Osteocyte (in vitro differentiated cells): ENCODE data around the gene LAMTOR5. TPM values are rescaled to one million over a fixed set of nuclear protein-coding genes. Genes with fewer than 3 reads are reported as not detected.

ENCODE experiments used
- DNase-seq: peaks from one replicate; pipeline ENCODE4 v3.0.0; 2021; ENCODE audit warnings: mixed read lengths; ENCODE audit not compliant: unreplicated experiment; ENCODE audit errors: extremely low spot score
- H3K27ac Mint-ChIP-seq: one replicate; pipeline ENCODE4 v1.8.0; 2021; ENCODE audit warnings: mild to moderate bottlenecking, mixed read lengths; ENCODE audit not compliant: unreplicated experiment
- H3K27me3 Mint-ChIP-seq: one replicate; pipeline ENCODE4 v1.8.0; 2021; ENCODE audit warnings: mixed read lengths; ENCODE audit not compliant: unreplicated experiment
- H3K36me3 Mint-ChIP-seq: one replicate; pipeline ENCODE4 v1.8.0; 2021; ENCODE audit warnings: mixed read lengths; ENCODE audit not compliant: unreplicated experiment
- H3K4me1 Mint-ChIP-seq: one replicate; pipeline ENCODE4 v1.8.0; 2021; ENCODE audit warnings: mixed read lengths; ENCODE audit not compliant: unreplicated experiment
- H3K4me3 Mint-ChIP-seq: one replicate; pipeline ENCODE4 v1.8.0; 2021; ENCODE audit warnings: mild to moderate bottlenecking, moderate library complexity, mixed read lengths; ENCODE audit not compliant: unreplicated experiment
- H3K9me3 Mint-ChIP-seq: one replicate; pipeline ENCODE4 v1.8.0; 2021; ENCODE audit warnings: mixed read lengths; ENCODE audit not compliant: unreplicated experiment
- total RNA-seq: library from RNA; stranded (reverse); gene quantifications from 2 replicates; pipeline ENCODE4 v1.2.1, GENCODE V29; 2021
- TF ChIP-seq, protein P1 (sequence below): fragments of 200-600 bp; sonication (generic); IDR thresholded peaks from 2 replicates; pipeline ENCODE4 v1.5.0; 2021; ENCODE audit warnings: antibody characterized with exemption, mild to moderate bottlenecking, moderate library complexity

LAMTOR5 gene
- total RNA-seq, 1 donor from 2014 or later = 125 TPM

DNA sequence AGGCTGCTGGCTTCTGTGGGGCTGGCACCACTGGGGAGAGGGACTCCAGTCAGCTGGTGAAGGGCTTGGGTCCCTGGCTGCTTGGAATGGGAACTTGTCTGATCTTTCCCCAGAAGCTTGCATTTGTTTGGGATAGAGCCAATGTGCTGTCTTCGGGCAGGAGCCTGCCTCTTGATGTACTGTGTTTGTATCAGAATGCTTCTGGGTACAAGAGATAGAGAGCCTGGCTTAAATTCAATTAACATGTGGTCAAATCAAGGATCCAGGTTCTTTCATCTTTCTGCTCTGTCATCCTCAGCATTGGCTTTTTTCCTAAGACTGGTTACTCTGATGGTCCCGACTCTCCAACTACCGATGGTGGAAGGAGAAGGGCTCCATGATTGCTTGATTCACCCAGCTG lies 27.5 kb upstream of the LAMTOR5 start:
- H3K27me3 Mint-ChIP-seq = peaks cover 51% of the 10 kb centered on the region
- H3K4me1 Mint-ChIP-seq = peaks cover 5% of the 10 kb centered on the region
- H3K27ac Mint-ChIP-seq = no peak overlapping the region
- H3K36me3 Mint-ChIP-seq = no peaks in the 10 kb centered on the region
- DNase-seq = no peak
- TF ChIP-seq, protein P1, sequence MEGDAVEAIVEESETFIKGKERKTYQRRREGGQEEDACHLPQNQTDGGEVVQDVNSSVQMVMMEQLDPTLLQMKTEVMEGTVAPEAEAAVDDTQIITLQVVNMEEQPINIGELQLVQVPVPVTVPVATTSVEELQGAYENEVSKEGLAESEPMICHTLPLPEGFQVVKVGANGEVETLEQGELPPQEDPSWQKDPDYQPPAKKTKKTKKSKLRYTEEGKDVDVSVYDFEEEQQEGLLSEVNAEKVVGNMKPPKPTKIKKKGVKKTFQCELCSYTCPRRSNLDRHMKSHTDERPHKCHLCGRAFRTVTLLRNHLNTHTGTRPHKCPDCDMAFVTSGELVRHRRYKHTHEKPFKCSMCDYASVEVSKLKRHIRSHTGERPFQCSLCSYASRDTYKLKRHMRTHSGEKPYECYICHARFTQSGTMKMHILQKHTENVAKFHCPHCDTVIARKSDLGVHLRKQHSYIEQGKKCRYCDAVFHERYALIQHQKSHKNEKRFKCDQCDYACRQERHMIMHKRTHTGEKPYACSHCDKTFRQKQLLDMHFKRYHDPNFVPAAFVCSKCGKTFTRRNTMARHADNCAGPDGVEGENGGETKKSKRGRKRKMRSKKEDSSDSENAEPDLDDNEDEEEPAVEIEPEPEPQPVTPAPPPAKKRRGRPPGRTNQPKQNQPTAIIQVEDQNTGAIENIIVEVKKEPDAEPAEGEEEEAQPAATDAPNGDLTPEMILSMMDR = no peak
- no peak overlapping the region for H3K4me3 Mint-ChIP-seq
- no peaks in the 10 kb centered on the region for H3K9me3 Mint-ChIP-seq

DNA sequence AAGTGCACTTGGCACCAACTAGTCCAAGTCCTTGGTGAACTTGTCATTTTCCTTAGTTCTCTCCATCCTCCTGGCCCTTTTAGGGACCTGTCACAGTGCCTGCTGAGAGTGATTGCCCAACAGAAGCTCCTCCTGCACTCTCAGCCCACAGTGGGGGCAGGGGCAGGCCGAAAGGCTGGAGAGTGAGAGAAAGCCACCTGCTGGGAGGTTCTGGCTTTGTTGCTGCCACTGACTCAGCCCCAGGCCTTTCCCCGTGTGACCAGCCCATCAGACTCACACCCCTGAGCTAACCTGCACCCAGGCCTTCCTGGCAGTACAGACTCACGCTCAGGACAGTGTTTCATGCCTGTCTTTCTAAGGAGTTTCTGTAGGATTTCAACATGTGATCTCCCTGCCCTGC lies 26.3 kb upstream of the LAMTOR5 start:
- Mint-ChIP-seq H3K36me3 (no peaks in the 10 kb centered on the region), H3K4me3 (no peak overlapping the region), H3K4me1 (peaks cover 5% of the 10 kb centered on the region), H3K27ac (no peak overlapping the region), H3K27me3 (peaks cover 49% of the 10 kb centered on the region), H3K9me3 (no peaks in the 10 kb centered on the region)
- no peak for DNase-seq
- TF ChIP-seq, protein P1 = no peak

DNA sequence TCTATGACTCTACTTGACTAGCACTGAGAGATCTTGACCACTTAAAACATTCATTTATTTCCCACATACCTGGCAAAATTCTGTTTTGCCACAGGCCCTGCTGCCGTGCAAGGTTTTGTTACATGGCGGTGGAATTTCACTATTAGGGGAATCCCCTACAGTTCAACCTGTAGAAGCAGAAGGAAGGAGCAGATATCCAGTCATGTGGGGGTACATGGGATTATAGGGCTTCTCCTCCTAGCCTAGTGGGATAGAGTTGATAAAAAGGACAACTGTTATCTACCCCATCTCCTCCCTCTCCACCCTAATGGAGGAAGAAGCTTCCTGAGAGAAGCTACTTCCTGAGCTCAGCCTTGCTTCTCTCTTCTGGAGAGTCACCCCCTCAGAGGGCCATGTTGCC lies 25.7 kb upstream of the LAMTOR5 start:
- Mint-ChIP-seq H3K27ac (no peak overlapping the region), H3K36me3 (no peaks in the 10 kb centered on the region), H3K27me3 (peaks cover 46% of the 10 kb centered on the region), H3K4me1 (peaks cover 5% of the 10 kb centered on the region), H3K4me3 (no peak overlapping the region), H3K9me3 (no peaks in the 10 kb centered on the region)
- no peak for DNase-seq
- TF ChIP-seq, protein P1 = no peak

- Mint-ChIP-seq H3K4me1 (peaks cover 5% of the 10 kb centered on the region), H3K4me3 (no peak overlapping the region), H3K27me3 (peaks cover 42% of the 10 kb centered on the region), H3K36me3 (no peaks in the 10 kb centered on the region), H3K9me3 (no peaks in the 10 kb centered on the region), H3K27ac (no peak overlapping the region)
- TF ChIP-seq, protein P1 = no peak
- no peak for DNase-seq
Measured at GRCh38 chr1:110430901-110431300, 23.4 kb upstream of the LAMTOR5 start.

GRCh38 chr1:110430366-110430765 lies 22.9 kb upstream of the LAMTOR5 start:
- no peak overlapping the region for H3K4me3 Mint-ChIP-seq
- TF ChIP-seq, protein P1 = no peak
- H3K27ac Mint-ChIP-seq = no peak overlapping the region
- H3K36me3 Mint-ChIP-seq = no peaks in the 10 kb centered on the region
- no peak for DNase-seq
- H3K27me3 Mint-ChIP-seq = peaks cover 46% of the 10 kb centered on the region
- peaks cover 5% of the 10 kb centered on the region for H3K4me1 Mint-ChIP-seq
- H3K9me3 Mint-ChIP-seq = no peaks in the 10 kb centered on the region
